GM10847 (cell line): ENCODE measurements around the gene CMSS1.

Experiments
- POLR2A ChIP-seq: IDR thresholded peaks from 2 replicates; pipeline ENCODE4 v1.6.1; 2011; ENCODE audit not compliant: insufficient read length; ENCODE audit errors: extremely low read depth

Gene CMSS1

DNA sequence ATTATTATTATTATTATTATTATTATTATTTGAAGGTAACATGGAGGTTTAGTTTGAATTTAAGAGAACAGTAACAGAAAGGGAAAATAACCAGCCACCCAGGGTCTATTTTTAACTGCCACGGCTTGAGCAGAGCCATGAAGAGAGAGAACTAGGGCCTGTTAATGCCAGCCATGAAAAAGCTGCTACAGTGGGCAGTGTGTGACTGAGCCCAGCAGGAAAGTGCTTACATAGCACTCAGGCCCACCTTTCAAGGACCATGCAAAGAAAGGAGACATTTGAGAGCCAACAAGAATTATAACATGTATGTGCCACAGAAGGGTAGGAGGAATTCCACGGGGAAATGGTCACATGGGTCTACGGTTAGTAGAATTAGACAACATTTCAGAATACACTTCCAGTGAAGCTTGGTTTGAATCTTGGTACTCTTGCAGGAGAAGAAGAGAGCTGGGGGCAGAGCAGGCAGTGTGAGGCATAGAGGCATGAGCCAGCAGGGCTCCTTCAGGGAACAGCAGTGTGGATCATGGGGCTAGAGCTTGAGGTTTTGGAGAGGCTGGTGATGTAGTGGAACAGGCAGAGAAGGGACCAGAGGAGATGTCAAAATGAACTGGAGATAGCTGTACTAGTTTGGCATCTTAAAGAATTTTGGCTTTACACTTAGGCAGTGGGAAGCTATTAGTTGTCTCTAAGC is 140.7 kb downstream of the CMSS1 start:
- TF ChIP-seq POLR2A = no peak

DNA sequence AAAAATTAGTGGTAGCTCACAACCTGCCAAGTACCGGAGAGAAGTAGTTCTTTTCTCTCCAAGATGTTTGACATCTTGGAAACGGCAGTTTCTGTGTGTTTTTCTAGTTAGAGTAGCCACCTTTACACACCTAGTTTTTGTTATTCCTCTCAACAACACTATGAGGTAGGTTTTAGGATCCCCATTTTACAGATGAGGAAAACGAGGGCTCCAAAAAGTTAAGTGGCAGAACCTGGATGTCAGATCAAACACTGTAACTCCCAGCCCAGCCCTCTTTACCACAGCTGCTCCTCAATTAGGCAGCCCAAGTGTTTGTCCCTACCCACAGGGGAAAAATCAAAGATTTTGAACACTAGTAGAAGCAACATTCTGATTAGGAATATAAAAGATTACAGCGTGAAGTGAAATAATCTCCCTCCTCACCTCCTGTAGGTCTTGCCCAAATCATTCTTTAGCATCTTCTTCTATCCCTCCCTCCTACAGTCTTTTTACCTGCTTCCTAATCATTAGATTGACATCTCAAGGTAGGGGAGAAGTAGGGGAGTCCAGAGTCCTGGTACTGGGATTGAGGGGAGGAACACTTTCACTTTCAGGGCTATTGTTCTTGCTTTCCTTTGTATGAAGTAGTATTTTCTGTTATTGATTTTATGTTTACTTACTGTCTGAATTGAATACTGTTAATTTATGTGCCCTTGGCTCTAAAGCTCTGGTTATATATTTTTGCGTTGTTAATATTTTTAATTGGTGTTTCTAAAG is 142.6 kb downstream of the CMSS1 start:
- TF ChIP-seq POLR2A = no peak

DNA sequence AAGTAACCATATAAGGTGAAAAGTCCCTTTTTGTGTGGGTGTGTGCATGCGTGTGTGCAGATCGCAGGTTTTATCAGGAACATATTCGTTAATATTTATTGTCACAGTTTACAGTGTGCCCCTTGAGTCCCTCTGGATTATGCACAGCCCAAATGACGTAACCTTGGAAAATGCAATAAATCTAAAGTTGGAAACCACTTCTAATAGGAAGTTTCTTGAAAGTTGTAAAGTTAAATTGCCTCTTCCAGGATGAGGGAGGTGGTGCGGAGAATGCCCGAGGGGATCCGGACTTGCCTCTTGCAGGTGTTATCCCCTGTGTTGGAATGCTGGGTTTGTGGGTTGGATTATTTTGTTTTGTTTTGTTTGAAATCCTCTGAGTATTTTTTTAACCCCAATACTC is 143.3 kb downstream of the CMSS1 start:
- TF ChIP-seq POLR2A = no peak

DNA sequence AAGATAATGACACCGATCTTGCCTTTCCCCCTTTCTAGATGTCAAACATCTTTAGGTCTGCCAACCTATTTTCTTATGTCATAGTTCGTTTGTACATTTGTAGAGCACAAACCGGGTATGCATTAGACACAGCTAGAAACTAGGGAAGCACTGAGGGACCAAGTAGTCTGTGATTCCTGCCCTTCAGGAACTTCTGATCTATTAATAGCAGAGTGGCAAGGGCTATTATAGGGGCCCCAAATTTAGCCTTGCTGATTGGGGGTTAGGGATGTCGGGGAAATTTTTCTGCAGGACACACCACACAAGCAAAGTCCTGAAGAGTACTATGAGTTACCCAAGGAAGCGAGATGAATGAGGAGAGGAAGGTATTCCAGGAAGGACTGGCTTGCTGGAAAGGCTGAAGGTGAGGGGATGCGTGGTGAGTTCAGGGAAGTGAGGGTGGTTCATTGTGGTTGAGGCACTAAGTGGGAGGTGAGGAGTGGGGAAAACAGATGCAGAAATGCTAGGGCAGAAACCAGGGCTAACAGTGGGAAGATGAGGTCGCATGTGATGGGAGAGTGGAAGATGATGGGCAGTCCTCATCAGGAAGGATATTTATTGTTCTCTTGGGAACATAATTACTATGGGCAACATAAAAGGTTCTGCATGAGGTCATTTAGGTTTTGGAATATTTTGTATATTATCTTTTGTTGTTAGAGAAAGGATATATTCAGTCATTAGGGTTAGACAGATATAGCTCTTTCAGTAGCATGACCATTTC is 144.3 kb downstream of the CMSS1 start:
- TF ChIP-seq POLR2A = no peak

DNA sequence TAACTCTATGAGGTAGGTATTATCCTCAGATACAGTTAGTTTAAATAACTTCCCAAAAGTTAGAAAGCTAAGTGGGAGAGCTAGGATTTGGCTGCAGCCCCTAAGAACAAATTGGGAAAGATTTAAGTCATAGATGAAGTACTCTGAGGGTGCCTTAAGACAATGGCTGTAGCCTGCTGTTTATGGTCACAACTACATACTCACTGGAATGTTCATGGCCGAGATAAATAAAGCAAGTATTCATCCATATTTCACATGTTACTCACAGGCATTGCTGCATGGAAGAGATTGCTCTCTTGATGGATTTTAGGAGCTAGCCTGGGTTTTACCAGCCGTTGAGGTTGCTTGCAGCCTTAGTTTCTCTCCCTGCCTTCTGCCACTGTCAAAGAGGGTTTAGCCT is 145.0 kb downstream of the CMSS1 start:
- TF ChIP-seq POLR2A = no peak

DNA sequence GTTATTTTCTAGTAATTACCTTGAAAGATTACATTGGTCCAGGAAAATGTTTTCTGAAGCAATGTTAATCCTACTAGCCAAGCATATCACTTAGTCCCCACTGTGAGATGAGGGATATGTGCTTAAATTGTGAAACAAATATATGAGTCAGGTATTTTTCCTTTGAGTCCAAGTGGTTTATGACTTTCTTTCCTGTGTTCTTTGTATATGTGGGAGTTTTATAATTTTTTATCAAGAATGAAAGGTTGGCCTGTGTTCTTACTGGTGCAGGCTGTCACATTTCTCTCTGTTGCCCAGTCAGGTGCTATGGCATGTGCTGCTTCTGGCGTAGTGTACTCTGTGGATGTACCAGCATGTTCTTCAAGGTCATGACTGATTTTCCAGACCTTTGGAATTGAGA is 147.4 kb downstream of the CMSS1 start:
- TF ChIP-seq POLR2A = no peak

DNA sequence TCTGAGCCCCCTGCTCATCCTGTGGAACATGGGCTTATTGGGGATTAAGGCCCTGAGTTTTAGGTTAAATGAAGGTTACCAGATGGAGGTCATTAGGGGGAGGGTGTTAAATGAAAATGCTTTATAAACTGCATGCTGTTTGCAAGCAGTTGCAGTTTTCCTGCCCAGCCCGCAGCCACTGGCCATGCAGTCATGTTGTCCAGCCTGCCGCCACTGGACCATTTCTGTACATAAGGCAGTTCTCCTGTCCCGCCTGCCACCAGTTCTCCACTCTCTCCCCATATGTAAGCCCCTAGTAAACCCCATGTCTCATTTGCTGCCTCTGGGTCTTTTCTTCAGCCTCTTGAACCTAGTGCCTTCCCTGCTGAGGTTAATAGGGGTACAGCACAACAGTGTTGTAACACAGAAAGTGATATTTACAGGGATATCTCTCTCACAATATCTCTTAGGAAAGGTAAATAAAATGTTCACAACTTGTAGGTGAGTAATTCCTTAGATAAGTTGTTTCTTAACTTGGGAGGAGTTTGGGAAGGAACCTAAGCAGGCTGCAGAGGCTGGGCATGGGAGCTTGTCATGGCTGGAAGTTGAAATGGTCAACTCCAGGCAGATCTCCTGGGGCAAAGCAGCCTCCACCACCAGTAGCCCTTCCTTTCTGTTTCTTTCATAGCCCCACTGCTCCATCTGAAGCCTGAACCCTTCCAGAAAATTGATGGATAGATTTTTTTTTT is 148.2 kb downstream of the CMSS1 start:
- no peak for TF ChIP-seq POLR2A

DNA sequence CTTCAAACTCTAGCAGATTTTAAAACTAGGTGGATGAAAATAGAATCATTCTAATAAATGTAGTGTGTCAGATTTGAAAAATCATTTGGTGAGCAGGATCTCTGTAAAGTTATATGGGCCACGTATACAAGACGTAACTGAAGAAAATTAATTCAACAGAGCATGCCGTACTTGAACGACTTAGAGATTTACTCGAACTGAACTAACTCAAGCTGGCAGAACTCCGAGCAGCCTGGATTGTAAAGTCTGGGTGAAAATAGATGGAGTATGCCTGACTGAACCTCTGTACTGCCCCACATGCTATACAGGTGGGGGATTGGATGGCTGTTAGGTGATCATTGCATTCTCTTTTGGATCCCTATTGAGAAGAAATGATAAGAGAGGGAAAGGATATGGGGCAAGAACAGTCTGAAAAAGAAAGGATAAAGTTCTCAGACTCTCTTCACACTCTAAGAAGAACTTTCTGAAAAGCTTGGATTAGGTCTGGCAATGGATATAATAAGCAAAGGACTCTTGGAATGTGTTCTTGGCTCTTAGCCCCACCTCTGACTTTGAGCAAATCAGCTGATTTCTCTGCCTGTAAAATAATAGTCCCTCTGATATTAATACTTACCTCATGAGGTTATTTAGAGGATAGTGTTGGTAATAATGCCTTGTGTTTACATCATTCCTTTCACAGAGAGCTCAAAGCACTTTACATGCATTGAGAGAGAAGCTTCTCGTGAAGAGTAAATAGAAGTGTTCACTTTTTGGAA is 149.2 kb downstream of the CMSS1 start:
- no peak for TF ChIP-seq POLR2A

DNA sequence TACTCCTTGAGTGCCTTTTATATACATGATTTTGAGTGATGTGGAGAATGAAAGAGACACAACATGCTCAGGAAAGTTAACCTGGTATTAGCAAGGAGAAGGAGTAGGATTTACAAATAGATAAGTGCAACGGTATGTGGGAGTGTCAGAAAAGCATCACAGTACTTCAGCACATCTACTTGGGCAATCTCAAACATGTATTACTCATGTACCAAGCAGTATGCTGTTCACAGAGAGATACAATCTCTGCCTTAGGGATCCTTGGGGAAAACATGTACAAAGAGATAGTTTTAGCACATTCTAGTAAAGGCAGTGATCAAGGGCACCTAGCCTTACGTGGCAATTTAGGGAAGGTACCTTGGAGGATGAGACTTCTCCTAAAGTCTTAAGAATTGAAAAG is 150.1 kb downstream of the CMSS1 start:
- TF ChIP-seq POLR2A = no peak

DNA sequence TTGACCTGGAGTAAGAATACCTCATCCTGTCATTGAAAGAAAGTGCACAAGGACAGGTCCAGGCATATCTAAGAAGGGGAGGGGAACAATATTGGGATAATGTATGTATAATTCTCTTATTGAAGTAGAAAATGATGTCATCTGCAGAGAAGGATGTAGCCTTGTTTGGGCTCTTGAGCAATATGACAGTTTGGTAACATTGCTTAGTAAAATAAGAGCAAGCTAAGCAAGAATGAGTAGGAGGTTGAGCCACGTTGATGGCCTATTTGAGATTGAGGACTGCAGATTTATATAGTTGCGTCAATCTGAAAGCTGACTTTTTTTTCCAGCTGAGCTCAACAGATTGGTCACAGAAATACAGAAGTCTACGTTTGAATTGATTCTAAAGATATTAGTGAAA is 151.5 kb downstream of the CMSS1 start:
- TF ChIP-seq POLR2A = no peak

DNA sequence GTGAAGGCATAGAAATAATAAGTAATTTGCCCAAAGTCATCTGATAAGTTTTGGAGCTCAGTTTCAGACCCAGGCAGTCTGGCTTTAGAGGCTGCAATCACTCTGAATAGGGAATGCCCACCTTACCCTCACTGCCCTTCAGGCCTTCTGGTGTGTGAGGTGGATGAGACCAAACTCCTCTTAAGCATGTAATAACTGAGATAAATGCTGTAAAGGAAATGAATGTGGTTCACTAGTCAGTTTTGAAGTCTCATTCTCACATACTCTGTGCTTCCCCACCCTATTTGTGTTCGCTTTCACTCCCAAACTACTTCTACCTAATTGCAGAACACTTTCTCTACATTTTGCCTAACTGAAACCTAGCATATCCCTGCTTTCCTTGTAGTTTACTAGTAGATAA is 152.5 kb downstream of the CMSS1 start:
- TF ChIP-seq POLR2A = no peak

DNA sequence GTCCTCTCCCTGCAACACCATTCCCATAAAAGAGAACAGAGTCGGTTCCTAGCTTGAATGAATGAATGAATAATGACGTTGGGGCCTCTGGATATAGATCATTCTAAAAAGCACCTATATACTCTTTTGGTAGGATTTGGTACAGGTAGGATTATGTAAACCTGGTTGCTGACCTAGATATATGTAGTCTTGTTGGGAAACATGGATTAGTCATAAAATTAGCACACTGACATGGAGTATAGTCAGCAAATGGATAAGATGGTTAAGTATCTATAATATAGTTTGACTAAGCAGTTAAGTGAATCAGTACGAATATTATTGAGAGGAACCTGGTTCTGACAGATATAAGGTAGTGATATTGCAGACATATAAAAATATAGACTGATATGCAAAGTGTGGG is 154.1 kb downstream of the CMSS1 start:
- TF ChIP-seq POLR2A = no peak

DNA sequence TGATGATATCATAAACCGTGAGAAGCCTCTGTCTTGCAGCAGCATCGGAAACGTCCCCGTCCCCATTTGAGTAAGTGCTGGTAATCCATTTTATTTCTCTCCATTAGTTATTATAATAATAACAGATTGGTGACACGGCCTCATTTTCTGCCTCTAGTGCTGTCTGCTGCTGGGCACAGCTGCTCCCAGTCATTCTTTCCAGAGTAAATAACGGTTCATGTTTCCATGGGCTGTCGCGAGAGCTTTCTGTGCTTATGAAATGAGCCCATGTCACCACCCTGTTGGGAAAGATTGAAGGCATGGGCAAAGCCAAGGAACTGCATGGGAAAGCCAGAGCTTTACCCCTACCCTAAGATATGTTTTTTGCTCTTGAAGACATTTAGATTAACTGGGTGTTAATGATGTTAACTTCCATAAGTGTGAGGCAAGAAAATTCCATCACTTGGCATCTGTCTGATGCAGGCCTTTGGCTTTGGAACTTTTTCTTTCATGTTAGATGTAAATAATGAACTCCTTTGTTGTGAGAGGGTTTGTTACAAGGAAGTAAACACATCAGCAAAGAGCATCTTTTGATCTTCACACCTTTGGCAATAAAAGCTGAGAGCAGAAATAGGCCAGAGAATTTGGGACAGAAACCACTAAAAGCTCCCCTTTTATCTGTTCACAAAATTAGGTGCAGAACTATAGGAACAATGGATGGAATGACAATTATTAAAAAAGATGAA is 154.9 kb downstream of the CMSS1 start:
- no peak for TF ChIP-seq POLR2A

DNA sequence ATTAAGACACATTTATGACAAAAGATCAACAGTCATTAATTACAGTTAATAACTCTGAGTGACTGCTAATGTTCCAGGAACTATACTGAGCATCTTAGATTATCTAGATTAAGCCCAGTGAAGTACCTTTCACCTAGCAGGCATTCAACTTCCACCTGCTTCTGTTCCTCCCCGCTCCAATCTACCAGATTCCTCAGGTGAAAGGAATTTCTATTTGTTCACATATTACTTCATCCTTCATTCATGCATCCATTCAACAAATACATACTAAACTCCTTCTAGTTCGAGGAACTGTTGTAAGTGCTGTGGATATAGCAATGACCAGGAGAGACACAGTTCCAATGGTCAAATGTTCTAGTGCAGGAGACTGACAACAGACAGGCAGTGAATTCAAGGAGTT is 157.3 kb downstream of the CMSS1 start:
- TF ChIP-seq POLR2A = no peak
